Caco-2 (cell line): Measurements from ENCODE around the gene CDKN2B. TPM values are rescaled to one million over a fixed set of nuclear protein-coding genes. Genes with fewer than 3 reads are reported as not detected.
A peak's percentile ranks its signal among the peaks of the same experiment; 100 is the strongest.

Experiments
- BruUV-seq: library from RNA; stranded (reverse); fragments of 400-500 nt; replicated peaks from 2 replicates; lab custom pipeline; 2021; lab: Mats Ljungman, UMichigan
- CTCF ChIA-PET: fragments of 300-600 bp; sonication (Branson Sonifier 250); formaldehyde crosslinking; loops from one replicate; lab custom pipeline; 2022; ENCODE audit warnings: antibody characterized with exemption; lab: Charles Lee
- POLR2A ChIA-PET: fragments of 300-600 bp; sonication (Branson Sonifier 250); formaldehyde crosslinking; loops from one replicate; lab custom pipeline; 2022; ENCODE audit warnings: antibody characterized with exemption; lab: Charles Lee
- DNase-seq, 2 experiments: peaks; one replicate each; pipeline versions ENCODE4 v3.0.0 to v3.0.0-alpha.2; 2020 to 2022
- H3K27me3 ChIP-seq: replicated peaks from 2 replicates; pipeline ENCODE4 v1.6.0; 2011; ENCODE audit warnings: low read length; ENCODE audit not compliant: control insufficient read depth, insufficient read depth
- H3K36me3 ChIP-seq: 2 replicates; pipeline ENCODE4 v1.5.1; 2011; ENCODE audit warnings: low read length; ENCODE audit not compliant: control insufficient read depth, insufficient read depth
- H3K4me1 ChIP-seq: fragments of 250-450 bp; sonication (Bioruptor Pico); 2 replicates; pipeline ENCODE4 v1.5.1; 2020; ENCODE audit warnings: mild to moderate bottlenecking
- H3K4me3 ChIP-seq: 2 replicates; pipeline ENCODE4 v1.5.1; 2011; ENCODE audit warnings: low read depth, mild to moderate bottlenecking, control low read depth, low read length
- H3K9me3 ChIP-seq: fragments of 250-450 bp; sonication (Bioruptor Pico); 2 replicates; pipeline ENCODE4 v1.5.1; 2020; ENCODE audit warnings: mild to moderate bottlenecking, moderate library complexity
- H3K27ac Mint-ChIP-seq: one replicate; pipeline ENCODE4 v1.8.0; 2022; ENCODE audit warnings: mixed read lengths; ENCODE audit not compliant: unreplicated experiment
- H3K27me3 Mint-ChIP-seq: one replicate; pipeline ENCODE4 v1.8.0; 2022; ENCODE audit warnings: mixed read lengths; ENCODE audit not compliant: insufficient read depth, unreplicated experiment
- H3K36me3 Mint-ChIP-seq: one replicate; pipeline ENCODE4 v1.8.0; 2022; ENCODE audit warnings: mild to moderate bottlenecking, mixed read lengths; ENCODE audit not compliant: insufficient read depth, unreplicated experiment
- H3K4me1 Mint-ChIP-seq: one replicate; pipeline ENCODE4 v1.8.0; 2022; ENCODE audit warnings: low read depth, mixed read lengths; ENCODE audit not compliant: unreplicated experiment
- H3K4me3 Mint-ChIP-seq: one replicate; pipeline ENCODE4 v1.8.0; 2022; ENCODE audit warnings: mild to moderate bottlenecking, moderate library complexity, mixed read lengths; ENCODE audit not compliant: unreplicated experiment
- H3K9me3 Mint-ChIP-seq: one replicate; pipeline ENCODE4 v1.8.0; 2022; ENCODE audit warnings: mixed read lengths; ENCODE audit not compliant: unreplicated experiment
- intact Hi-C: fragments of 100-400 bp; cut with micrococcal nuclease; formaldehyde crosslinking; loops from one replicate; pipeline ENCODE4 v1.10.0; 2022; ENCODE audit not compliant: unreplicated experiment
- total RNA-seq: library from RNA; stranded (reverse); gene quantifications from 2 replicates; pipeline ENCODE4 v1.2.3, GENCODE V29; 2022
- TF ChIP-seq, protein P1 (sequence below), 2 experiments: fragments of 200-600 bp in 1 of 2; IDR thresholded peaks; 1 replicate in 1 of 2; 2 replicates in 1 of 2; pipeline versions ENCODE4 v1.5.1 to v1.8.0; 2011 to 2022; ENCODE audit warnings: antibody characterized with exemption in 1 of 2, control low read depth in 1 of 2, inconsistent platforms in 1 of 2, low read depth in 1 of 2, low read length in 1 of 2, mild to moderate bottlenecking in 1 of 2, moderate library complexity in 1 of 2; ENCODE audit not compliant: insufficient read depth in 1 of 2, severe bottlenecking in 1 of 2, unreplicated experiment in 1 of 2

CDKN2B gene
- total RNA-seq, 1 experiment from 2014 or later = 7.6 TPM

- TF ChIP-seq, protein P1, sequence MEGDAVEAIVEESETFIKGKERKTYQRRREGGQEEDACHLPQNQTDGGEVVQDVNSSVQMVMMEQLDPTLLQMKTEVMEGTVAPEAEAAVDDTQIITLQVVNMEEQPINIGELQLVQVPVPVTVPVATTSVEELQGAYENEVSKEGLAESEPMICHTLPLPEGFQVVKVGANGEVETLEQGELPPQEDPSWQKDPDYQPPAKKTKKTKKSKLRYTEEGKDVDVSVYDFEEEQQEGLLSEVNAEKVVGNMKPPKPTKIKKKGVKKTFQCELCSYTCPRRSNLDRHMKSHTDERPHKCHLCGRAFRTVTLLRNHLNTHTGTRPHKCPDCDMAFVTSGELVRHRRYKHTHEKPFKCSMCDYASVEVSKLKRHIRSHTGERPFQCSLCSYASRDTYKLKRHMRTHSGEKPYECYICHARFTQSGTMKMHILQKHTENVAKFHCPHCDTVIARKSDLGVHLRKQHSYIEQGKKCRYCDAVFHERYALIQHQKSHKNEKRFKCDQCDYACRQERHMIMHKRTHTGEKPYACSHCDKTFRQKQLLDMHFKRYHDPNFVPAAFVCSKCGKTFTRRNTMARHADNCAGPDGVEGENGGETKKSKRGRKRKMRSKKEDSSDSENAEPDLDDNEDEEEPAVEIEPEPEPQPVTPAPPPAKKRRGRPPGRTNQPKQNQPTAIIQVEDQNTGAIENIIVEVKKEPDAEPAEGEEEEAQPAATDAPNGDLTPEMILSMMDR (IDR thresholded peaks at IDR 0.05; ENCODE audit: insufficient read depth in 1 of 2, low read depth in 1 of 2, low read length in 1 of 2, severe bottlenecking in 1 of 2, unreplicated experiment in 1 of 2) = no peak
- no peak overlapping the region for H3K27ac Mint-ChIP-seq
- Histone ChIP-seq H3K4me1 (peaks cover 9% of the 10 kb centered on the region), H3K9me3 (no peaks in the 10 kb centered on the region), H3K27me3 (no peaks in the 10 kb centered on the region), H3K4me3 (no peak overlapping the region), H3K36me3 (no peaks in the 10 kb centered on the region)
- DNase-seq = peak in 1 of 2 experiments; percentile 8
- H3K9me3 Mint-ChIP-seq = no peaks in the 10 kb centered on the region
- ChIA-PET POLR2A (no interaction called here), CTCF (no interaction called here)
- no TSS peak for BruUV-seq
- H3K4me1 Mint-ChIP-seq = peaks cover 8% of the 10 kb centered on the region
- H3K4me3 Mint-ChIP-seq = no peak overlapping the region
- H3K27me3 Mint-ChIP-seq = no peaks in the 10 kb centered on the region
- intact Hi-C loops = no loop called here
- no peaks in the 10 kb centered on the region for H3K36me3 Mint-ChIP-seq
These were observed 21.0 kb upstream of the CDKN2B start for GRCh38 chr9:22030101-22030598.

- Histone ChIP-seq H3K4me1 (peaks cover 9% of the 10 kb centered on the region), H3K36me3 (no peaks in the 10 kb centered on the region), H3K27me3 (no peaks in the 10 kb centered on the region), H3K9me3 (no peaks in the 10 kb centered on the region), H3K4me3 (no peak overlapping the region)
- no peaks in the 10 kb centered on the region for H3K27me3 Mint-ChIP-seq
- H3K9me3 Mint-ChIP-seq = no peaks in the 10 kb centered on the region
- TF ChIP-seq, protein P1 (IDR thresholded peaks at IDR 0.05; ENCODE audit: insufficient read depth in 1 of 2, low read depth in 1 of 2, low read length in 1 of 2, severe bottlenecking in 1 of 2, unreplicated experiment in 1 of 2) = no peak
- BruUV-seq = no TSS peak
- DNase-seq = no peak
- H3K36me3 Mint-ChIP-seq = no peaks in the 10 kb centered on the region
- ChIA-PET POLR2A (no interaction called here), CTCF (no interaction called here)
- intact Hi-C loops = no loop called here
- H3K27ac Mint-ChIP-seq = no peak overlapping the region
- H3K4me1 Mint-ChIP-seq = peaks cover 8% of the 10 kb centered on the region
- H3K4me3 Mint-ChIP-seq = no peak overlapping the region
These were observed 20.1 kb upstream of the CDKN2B start for GRCh38 chr9:22029231-22029630.

DNA sequence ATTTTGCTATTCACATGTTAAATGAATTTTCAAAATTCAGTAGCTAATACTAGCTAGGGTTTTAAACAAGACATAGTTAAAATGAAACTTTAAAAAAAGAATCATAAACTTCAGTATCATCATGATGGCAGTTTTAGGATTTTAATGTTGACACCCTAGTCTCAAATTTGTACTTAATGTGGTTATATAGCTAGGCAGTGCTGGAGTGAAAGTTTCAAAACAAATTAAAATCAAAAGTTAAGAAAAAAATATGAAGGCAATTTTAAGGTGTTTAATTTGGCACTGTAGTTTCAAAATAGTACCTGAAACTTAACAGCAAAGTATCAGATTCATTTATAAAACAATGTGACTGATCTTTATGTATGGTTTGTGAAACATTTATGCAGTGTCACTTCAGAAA, 19.3 kb upstream of the CDKN2B start:
- no TSS peak for BruUV-seq
- intact Hi-C loops = no loop called here
- H3K36me3 Mint-ChIP-seq = no peaks in the 10 kb centered on the region

More for the DNA sequence above, 19.3 kb upstream of the CDKN2B start:
- no peaks in the 10 kb centered on the region for H3K9me3 ChIP-seq
- ChIA-PET POLR2A (no interaction called here), CTCF (no interaction called here)
- DNase-seq = no peak
- peaks cover 8% of the 10 kb centered on the region for H3K4me1 Mint-ChIP-seq
- no peak overlapping the region for H3K4me3 ChIP-seq
- no peaks in the 10 kb centered on the region for H3K27me3 Mint-ChIP-seq
- H3K9me3 Mint-ChIP-seq = no peaks in the 10 kb centered on the region
- TF ChIP-seq, protein P1 (IDR thresholded peaks at IDR 0.05; ENCODE audit: insufficient read depth in 1 of 2, low read depth in 1 of 2, low read length in 1 of 2, severe bottlenecking in 1 of 2, unreplicated experiment in 1 of 2) = no peak
- H3K27ac Mint-ChIP-seq = no peak overlapping the region
- peaks cover 9% of the 10 kb centered on the region for H3K4me1 ChIP-seq
- no peak overlapping the region for H3K4me3 Mint-ChIP-seq
- H3K27me3 ChIP-seq = no peaks in the 10 kb centered on the region
- H3K36me3 ChIP-seq = no peaks in the 10 kb centered on the region
